ENCODE measurements around the gene CNGB1. TPM values are rescaled to one million over a fixed set of nuclear protein-coding genes. Genes with fewer than 3 reads are reported as not detected.

CNGB1 gene
- total and polyA plus RNA-seq, 2 donors (not counting 1 experiment from before 2014, with no cell fraction given) = not detected

- Histone ChIP-seq H2AFZ (ENCODE audit: low read length) (peak overlapping the region; percentile 8), H3K4me1 (ENCODE audit: control insufficient read depth, extremely low read depth, insufficient read depth, low read length) (peaks cover 2% of the 10 kb centered on the region), H3K27me3 (ENCODE audit: control insufficient read depth, insufficient read depth, low read length) (no peaks in the 10 kb centered on the region), H3K9me3 (ENCODE audit: control insufficient read depth, insufficient read depth, low read depth, low read length) (no peaks in the 10 kb centered on the region), H3K9ac (ENCODE audit: insufficient read depth, low read length) (peak overlapping the region; percentile 74), H3K4me2 (ENCODE audit: extremely low read depth, insufficient read depth, low read length) (peak overlapping the region; percentile 92), H4K20me1 (ENCODE audit: control insufficient read depth, extremely low read depth, insufficient read depth, low read length) (no peaks in the 10 kb centered on the region), H3K79me2 (ENCODE audit: control insufficient read depth, insufficient read depth, low read length) (peaks cover 3% of the 10 kb centered on the region), H3K27ac (ENCODE audit: insufficient read depth, low read length) (peak overlapping the region; percentile 64), H3K36me3 (ENCODE audit: control insufficient read depth, insufficient read depth, low read length) (peaks cover 16% of the 10 kb centered on the region), H3K4me3 (replicated peaks in 1 of 4; ENCODE audit: control extremely low read depth in 1 of 4, insufficient read depth in 1 of 4, low read depth in 3 of 4, low read length in 4 of 4) (peak overlapping the region; percentile 55 to 71 (median 66))
- DNase-seq (ENCODE audit: low read depth in 2 of 2) = peak; percentile 29 to 40
- peak in 1 of 2 donors; percentile 16 for TF ChIP-seq CTCF (conservative IDR thresholded peaks at IDR 0.05 in 1 of 2, IDR thresholded peaks at IDR 0.05 in 1 of 2; ENCODE audit: low read depth in 1 of 2, low read length in 2 of 2)
- TF ChIP-seq EZH2 (IDR thresholded peaks at IDR 0.05; ENCODE audit: low read length, missing control alignments) = no peak
These were observed 28.5 kb upstream of the CNGB1 start for GRCh38 chr16:57999366-57999970.

- DNase-seq (ENCODE audit: low read depth in 2 of 2) = no peak
- H3K9ac ChIP-seq (ENCODE audit: insufficient read depth, low read length) = no peak overlapping the region
- peaks cover 3% of the 10 kb centered on the region for H3K79me2 ChIP-seq (ENCODE audit: control insufficient read depth, insufficient read depth, low read length)
- no peaks in the 10 kb centered on the region for H4K20me1 ChIP-seq (ENCODE audit: control insufficient read depth, extremely low read depth, insufficient read depth, low read length)
- H3K36me3 ChIP-seq (ENCODE audit: control insufficient read depth, insufficient read depth, low read length) = peaks cover 16% of the 10 kb centered on the region
- peak overlapping the region in 3 of 4 experiments; percentile 55 to 67 (median 64) for H3K4me3 ChIP-seq (replicated peaks in 1 of 4; ENCODE audit: control extremely low read depth in 1 of 4, insufficient read depth in 1 of 4, low read depth in 3 of 4, low read length in 4 of 4)
- H3K9me3 ChIP-seq (ENCODE audit: control insufficient read depth, insufficient read depth, low read depth, low read length) = no peaks in the 10 kb centered on the region
- H3K27ac ChIP-seq (ENCODE audit: insufficient read depth, low read length) = no peak overlapping the region
- no peak overlapping the region for H2AFZ ChIP-seq (ENCODE audit: low read length)
- peaks cover 2% of the 10 kb centered on the region for H3K4me1 ChIP-seq (ENCODE audit: control insufficient read depth, extremely low read depth, insufficient read depth, low read length)
- H3K4me2 ChIP-seq (ENCODE audit: extremely low read depth, insufficient read depth, low read length) = peak overlapping the region; percentile 92
- no peaks in the 10 kb centered on the region for H3K27me3 ChIP-seq (ENCODE audit: control insufficient read depth, insufficient read depth, low read length)
- no peak for TF ChIP-seq EZH2 (IDR thresholded peaks at IDR 0.05; ENCODE audit: low read length, missing control alignments)
- TF ChIP-seq CTCF (conservative IDR thresholded peaks at IDR 0.05 in 1 of 2, IDR thresholded peaks at IDR 0.05 in 1 of 2; ENCODE audit: low read depth in 1 of 2, low read length in 2 of 2) = no peak
These were observed 28.1 kb upstream of the CNGB1 start for GRCh38 chr16:57998992-57999365.

GRCh38 chr16:57998486-57998885 lies 27.6 kb upstream of the CNGB1 start:
- peaks cover 2% of the 10 kb centered on the region for H3K4me1 ChIP-seq (ENCODE audit: control insufficient read depth, extremely low read depth, insufficient read depth, low read length)
- H3K27ac ChIP-seq (ENCODE audit: insufficient read depth, low read length) = no peak overlapping the region
- no peak overlapping the region for H3K4me2 ChIP-seq (ENCODE audit: extremely low read depth, insufficient read depth, low read length)
- no peak overlapping the region for H3K4me3 ChIP-seq (replicated peaks in 1 of 4; ENCODE audit: control extremely low read depth in 1 of 4, insufficient read depth in 1 of 4, low read depth in 3 of 4, low read length in 4 of 4)
- H4K20me1 ChIP-seq (ENCODE audit: control insufficient read depth, extremely low read depth, insufficient read depth, low read length) = no peaks in the 10 kb centered on the region
- TF ChIP-seq CTCF (conservative IDR thresholded peaks at IDR 0.05 in 1 of 2, IDR thresholded peaks at IDR 0.05 in 1 of 2; ENCODE audit: low read depth in 1 of 2, low read length in 2 of 2) (no peak), EZH2 (IDR thresholded peaks at IDR 0.05; ENCODE audit: low read length, missing control alignments) (no peak)
- H3K79me2 ChIP-seq (ENCODE audit: control insufficient read depth, insufficient read depth, low read length) = peaks cover 3% of the 10 kb centered on the region
- H3K9me3 ChIP-seq (ENCODE audit: control insufficient read depth, insufficient read depth, low read depth, low read length) = no peaks in the 10 kb centered on the region
- DNase-seq (ENCODE audit: low read depth in 2 of 2) = peak; percentile 14 to 49
- H3K27me3 ChIP-seq (ENCODE audit: control insufficient read depth, insufficient read depth, low read length) = no peaks in the 10 kb centered on the region
- no peak overlapping the region for H3K9ac ChIP-seq (ENCODE audit: insufficient read depth, low read length)
- H3K36me3 ChIP-seq (ENCODE audit: control insufficient read depth, insufficient read depth, low read length) = peaks cover 16% of the 10 kb centered on the region
- H2AFZ ChIP-seq (ENCODE audit: low read length) = no peak overlapping the region

Data from fibroblast of lung (primary cell).